AG04449 (cell line): ENCODE measurements around the gene ADRA1B.

Source experiments
- CTCF ChIA-PET: fragments of 350-600 bp; formaldehyde crosslinking; extraction: SDS; loops from one replicate; lab custom pipeline; 2021; ENCODE audit warnings: antibody characterized with exemption; lab: Yijun Ruan, JAX
- POLR2A ChIA-PET: fragments of 400-600, 350-600 bp; formaldehyde crosslinking; extraction: SDS; loops from one replicate; lab custom pipeline; 2020; ENCODE audit warnings: antibody characterized with exemption, inconsistent platforms; lab: Yijun Ruan, JAX
- DNase-seq: peaks from one replicate; pipeline ENCODE4 v3.0.0-alpha.2; 2010; ENCODE audit warnings: low read depth, low spot score
- H3K4me3 ChIP-seq: 2 replicates; pipeline ENCODE4 v1.5.1; 2011; ENCODE audit warnings: low read depth, mild to moderate bottlenecking, control low read depth, low read length
- TF ChIP-seq, protein P1 (sequence below): IDR thresholded peaks from one replicate; pipeline ENCODE4 v1.5.1; 2011; ENCODE audit warnings: mild to moderate bottlenecking, moderate library complexity, low read length, control low read depth, inconsistent platforms; ENCODE audit not compliant: insufficient read depth; ENCODE audit errors: missing control alignments

ADRA1B gene

DNA sequence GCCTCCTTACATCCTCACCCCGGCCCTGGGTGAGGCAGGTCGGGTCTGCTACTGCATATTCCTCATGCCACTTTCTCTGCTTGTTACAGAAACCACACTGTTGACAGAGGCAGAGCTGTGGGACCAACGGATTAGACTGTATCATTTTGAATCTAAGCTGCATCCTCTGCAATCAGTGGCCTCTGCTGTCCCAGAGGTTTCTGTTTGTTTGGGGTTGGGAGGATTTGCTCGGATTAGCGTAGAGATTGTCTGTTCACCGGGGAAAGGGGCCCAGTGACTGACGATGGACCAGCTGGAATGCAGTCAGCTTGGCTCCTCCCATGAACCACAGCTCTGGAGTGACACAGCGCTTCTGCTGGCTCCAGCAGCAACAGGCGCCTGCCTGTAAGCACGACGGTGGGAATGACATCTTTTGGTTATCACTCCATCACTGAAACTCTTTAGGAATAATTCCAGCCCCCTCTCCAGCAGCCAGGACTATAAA lies 37.3 kb upstream of the ADRA1B start:
- ChIA-PET CTCF (interaction anchor here (0.8 kb wide), 1 partner anchor 13 kb away, joined by 3 read pairs; no protein-coding TSS in a partner anchor), POLR2A (no interaction called here)
- DNase-seq: peak; percentile 63
- H3K4me3 ChIP-seq: peak overlapping the region; percentile 27
- TF ChIP-seq, protein P1, sequence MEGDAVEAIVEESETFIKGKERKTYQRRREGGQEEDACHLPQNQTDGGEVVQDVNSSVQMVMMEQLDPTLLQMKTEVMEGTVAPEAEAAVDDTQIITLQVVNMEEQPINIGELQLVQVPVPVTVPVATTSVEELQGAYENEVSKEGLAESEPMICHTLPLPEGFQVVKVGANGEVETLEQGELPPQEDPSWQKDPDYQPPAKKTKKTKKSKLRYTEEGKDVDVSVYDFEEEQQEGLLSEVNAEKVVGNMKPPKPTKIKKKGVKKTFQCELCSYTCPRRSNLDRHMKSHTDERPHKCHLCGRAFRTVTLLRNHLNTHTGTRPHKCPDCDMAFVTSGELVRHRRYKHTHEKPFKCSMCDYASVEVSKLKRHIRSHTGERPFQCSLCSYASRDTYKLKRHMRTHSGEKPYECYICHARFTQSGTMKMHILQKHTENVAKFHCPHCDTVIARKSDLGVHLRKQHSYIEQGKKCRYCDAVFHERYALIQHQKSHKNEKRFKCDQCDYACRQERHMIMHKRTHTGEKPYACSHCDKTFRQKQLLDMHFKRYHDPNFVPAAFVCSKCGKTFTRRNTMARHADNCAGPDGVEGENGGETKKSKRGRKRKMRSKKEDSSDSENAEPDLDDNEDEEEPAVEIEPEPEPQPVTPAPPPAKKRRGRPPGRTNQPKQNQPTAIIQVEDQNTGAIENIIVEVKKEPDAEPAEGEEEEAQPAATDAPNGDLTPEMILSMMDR: no peak

DNA sequence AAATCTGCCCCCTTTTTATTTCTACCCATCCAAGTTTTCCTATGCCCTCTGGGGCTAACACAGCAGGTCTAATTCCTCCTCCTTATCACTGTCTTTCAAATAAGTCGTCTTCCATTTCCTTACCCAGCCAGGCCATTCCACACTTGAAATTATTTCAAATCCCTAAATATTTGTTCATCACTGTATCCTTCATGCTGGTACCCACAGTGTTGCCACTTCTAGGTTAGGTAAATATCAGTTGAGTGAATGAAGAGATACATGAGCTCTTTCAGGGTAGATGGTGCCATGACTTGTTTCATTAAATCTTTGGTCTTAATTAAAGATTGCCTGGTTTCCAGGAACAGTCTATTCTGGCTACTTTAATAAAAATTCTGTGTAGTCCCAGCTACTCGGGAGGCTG lies 35.6 kb upstream of the ADRA1B start:
- ChIA-PET POLR2A (no interaction called here), CTCF (interaction anchor here (1.3 kb wide), 1 partner anchor 25 kb away, joined by 3 read pairs; no protein-coding TSS in a partner anchor)
- DNase-seq: no peak

DNA sequence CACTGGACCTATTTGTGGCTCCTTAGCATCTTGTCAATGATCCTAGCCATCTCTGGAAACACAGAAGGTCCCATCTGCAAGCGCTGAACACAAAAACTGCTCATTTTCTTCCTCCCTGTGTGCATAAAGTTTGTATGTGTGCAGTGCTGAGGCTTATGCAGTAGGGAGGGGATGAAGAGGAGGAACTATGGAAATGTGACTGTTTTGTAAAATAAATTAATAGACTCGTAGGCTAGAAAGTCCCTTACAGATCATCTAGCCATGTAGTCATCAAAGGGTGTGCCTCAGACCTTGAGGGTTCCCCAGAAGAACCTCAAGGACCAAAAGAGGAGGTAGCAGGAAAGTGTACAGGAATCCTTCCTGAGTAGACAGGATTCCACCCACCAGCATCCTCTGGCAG lies 34.3 kb upstream of the ADRA1B start:
- H3K4me3 ChIP-seq: no peak overlapping the region
- DNase-seq: no peak
- ChIA-PET POLR2A (interaction anchor here (0.6 kb wide), 1 partner anchor 26 kb away, joined by 6 read pairs; no protein-coding TSS in a partner anchor), CTCF (no interaction called here)
- TF ChIP-seq, protein P1: no peak

More for the DNA sequence above, 35.6 kb upstream of the ADRA1B start:
- TF ChIP-seq, protein P1: no peak
- no peak overlapping the region for H3K4me3 ChIP-seq

DNA sequence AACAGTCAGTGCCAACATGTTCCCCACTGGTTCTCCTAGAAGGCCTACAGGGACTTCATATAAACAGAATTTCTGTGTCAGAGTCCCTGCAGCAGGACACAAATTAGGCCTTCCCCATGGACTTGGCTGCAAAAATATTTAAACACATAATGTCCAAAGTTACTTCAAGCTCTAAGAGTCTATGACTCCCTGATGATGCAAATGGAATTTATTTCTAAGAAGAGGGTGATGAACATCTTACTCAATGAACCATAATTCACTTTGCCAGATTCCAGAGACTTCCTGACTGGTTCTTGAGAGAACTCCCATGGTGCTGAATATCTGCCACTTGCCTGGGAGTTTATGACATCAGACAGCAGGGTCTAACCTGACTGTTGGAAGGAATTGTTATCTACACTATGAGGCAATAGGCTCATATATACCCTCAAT lies 32.7 kb upstream of the ADRA1B start:
- POLR2A ChIA-PET: no interaction called here
- CTCF ChIA-PET: interaction anchor here (1.2 kb wide), 1 partner anchor 9 kb away, joined by 3 read pairs; no protein-coding TSS in a partner anchor
- peak; percentile 59 for DNase-seq
- TF ChIP-seq, protein P1: no peak
- H3K4me3 ChIP-seq: no peak overlapping the region

DNA sequence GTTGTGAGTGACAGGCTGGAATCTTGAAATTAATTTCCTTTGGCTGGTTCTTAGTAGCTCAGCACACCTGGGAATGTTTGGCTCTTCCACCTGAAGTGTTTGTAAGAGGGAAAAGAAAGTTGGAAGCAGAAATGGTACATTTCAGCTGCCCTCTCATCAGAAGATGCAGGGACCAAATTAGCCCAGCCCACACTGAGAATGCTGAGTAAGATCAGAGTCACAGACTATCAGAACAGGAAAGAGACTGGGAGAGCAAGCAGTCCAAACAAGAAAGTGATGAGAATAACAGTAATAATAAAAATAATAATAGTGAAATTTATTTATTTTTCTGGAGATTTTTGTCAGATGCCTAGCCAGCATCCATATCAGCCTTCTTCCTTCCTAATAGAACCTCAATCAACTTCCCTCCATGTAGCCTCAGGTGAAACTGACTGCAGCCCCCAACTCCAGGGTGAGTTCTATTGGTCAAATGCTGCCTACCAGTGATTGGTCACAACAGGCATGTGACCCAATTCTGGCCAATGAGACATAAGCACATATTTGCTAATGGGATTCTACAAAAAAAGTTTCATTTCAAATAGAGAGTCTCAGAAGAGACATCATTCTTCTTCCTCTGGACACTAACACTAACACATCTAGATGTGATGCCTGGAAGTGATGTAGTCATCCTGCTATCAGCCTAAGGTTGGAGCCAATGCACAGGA lies 31.2 kb upstream of the ADRA1B start:
- H3K4me3 ChIP-seq: no peak overlapping the region
- ChIA-PET CTCF (no interaction called here), POLR2A (no interaction called here)
- TF ChIP-seq, protein P1: no peak
- no peak for DNase-seq

DNA sequence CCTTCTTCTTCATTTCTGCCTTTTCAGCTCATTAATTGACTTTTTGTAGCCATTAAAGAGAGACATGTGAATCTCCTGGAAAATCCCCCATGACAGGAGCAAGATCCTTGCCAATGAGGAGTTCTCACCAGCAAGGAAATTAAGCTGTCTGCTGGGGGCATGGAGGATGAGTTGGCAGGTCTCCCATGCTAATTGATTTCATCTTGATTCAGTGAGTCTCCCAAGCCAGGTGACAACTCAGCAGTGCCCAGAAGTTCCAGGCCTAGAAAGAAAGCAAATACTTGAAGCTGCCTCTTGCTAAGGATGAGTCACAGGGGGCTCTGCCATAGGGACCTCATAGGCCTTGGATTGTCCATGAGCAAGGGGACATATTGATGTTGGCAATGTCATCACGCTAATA lies 30.0 kb upstream of the ADRA1B start:
- POLR2A ChIA-PET: interaction anchor here (0.6 kb wide), 1 partner anchor 696 kb away, joined by 5 read pairs; no protein-coding TSS in a partner anchor
- DNase-seq: no peak
- CTCF ChIA-PET: interaction anchor here (0.8 kb wide), 1 partner anchor 72 kb away, joined by 3 read pairs; no protein-coding TSS in a partner anchor
- H3K4me3 ChIP-seq: no peak overlapping the region
- TF ChIP-seq, protein P1: no peak
